Central memory CD4-positive, alpha-beta T cell (primary cell): ENCODE results near the gene PSD.
"Not testable (repeated sequence)": the region's sequence is repeated elsewhere in the genome, so short reads cannot be mapped to it uniquely, and the experiment has no call there.

Experiments used
- DNase-seq: peaks from one replicate; pipeline ENCODE4 v3.0.0; 2022
- total RNA-seq, 3 experiments: gene quantifications; one replicate each; lab custom pipeline; 2026; lab: John Stamatoyannopoulos, UW

Gene PSD
- total RNA-seq, result 6.8 to 11.3 (median 10.2) reads per million in 3 experiments

DNA sequence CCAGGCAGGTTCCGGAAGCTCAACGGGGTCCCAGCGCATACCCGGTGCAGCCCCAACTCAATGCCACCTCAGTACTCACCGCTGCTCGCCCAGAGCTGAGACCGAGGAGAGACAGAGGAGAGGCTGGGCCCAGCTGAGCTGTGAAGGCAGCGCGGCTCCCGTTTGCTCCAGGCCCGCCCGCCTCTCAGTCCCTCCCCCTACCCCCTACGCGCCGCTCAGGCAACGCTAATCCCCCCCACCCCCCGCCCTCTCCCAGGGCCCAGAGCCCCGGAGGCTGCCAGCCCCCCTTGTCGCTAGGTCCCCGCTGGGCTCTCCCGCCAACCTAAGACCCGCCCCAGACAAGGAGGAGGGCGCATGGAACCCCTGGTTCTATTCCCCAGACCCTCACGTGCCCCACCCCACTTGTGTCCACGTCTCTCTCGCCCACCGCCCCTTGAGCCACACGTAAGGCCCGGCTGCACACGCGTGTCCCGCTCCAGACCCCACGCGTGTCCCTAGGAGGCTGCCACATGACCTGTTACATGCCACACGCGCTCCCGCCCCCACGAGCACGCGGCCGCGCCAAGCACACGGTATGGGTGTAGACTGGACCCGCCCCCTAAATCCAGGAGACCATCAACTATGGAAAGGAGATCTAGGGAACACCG lies at the start of gene PSD:
Gene PSD (minus strand): TSS at position 164 of the 647 bp plus-strand sequence. CDS start 1,747 bp downstream, outside the sequence.
- DNase-seq, result no peak

DNA sequence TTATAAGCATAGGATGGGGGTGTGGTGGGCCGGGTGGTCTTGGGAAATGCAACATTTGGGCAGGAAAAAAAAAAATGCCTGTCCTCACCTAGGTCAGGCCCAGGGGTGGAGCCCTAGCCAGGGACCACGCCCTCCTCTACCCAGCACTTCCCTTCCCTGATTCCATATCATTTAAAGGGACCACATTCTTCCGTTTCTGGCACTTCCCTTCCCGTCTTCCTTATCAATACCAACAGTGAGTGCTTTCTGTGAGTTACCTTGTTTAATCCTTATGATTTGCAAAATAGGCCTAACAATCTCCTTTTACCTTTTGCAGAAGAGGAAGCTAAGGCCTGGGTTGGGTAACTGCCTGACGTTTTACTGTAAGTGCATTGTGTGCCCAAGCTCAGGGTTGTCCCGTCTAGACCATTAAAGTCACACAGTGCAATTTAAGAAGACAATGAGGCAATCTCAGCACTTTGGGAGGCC lies 49.4 kb upstream of the PSD start:
- DNase-seq, result no peak

DNA sequence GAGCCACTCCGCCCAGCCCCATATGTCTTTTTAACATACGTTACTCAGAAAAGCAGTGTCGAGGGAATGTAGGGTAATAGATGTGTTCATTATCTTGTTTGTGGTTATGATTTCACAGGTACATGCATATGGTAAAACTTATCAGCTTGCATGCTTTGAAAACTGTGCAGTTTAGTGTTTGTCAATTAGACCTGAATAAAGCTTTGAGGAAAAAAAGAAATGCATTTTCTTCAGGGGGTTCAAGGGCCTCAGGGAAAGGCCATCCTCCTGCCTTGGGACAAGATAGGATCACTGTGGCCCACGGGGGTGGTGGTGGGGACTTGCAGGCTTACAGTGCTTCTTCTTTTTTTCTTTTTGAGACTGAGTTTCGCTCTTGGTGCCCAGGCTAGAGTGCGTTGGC lies 48.7 kb upstream of the PSD start:
- DNase-seq, result no peak

DNA sequence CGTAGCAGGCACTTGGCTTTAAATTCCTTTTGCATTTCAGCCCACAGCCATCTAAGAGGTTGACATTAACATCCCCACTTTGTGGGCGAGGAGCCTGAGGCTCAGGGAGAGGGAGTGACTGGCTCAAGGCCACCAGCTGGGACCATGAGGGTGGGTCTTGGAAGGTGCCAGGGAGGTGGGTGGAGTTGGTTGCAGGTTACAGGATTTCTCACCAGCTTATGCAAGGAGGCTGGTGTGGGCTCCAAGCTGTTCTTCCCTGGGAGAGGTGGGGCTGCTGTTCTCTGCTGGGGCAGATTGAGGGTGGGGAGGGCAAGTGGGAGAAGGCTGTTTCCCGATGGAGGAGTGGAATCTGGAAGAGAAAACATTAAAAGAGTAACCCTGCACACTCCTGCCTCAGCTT lies 46.9 kb upstream of the PSD start:
- DNase-seq, result no peak

DNA sequence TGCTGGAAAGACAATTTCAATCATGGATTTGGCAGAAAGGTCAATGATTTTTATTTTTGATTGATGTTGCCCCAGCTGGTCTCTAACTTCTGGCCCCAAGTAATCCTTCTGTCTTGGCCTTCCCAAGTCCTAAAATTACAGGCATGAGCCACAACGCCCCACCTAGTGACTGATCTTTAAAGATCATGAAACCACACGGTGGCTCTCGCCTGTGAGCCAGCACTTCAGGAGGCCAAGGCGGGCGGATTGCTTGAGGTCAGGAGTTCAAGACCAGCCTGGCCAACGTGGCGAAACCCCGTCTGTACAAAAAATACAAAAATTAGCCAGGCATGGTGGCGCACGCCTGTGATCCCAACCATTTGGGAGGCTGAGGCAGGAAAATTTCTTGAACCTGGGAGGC lies 45.4 kb upstream of the PSD start:
- no peak for DNase-seq

DNA sequence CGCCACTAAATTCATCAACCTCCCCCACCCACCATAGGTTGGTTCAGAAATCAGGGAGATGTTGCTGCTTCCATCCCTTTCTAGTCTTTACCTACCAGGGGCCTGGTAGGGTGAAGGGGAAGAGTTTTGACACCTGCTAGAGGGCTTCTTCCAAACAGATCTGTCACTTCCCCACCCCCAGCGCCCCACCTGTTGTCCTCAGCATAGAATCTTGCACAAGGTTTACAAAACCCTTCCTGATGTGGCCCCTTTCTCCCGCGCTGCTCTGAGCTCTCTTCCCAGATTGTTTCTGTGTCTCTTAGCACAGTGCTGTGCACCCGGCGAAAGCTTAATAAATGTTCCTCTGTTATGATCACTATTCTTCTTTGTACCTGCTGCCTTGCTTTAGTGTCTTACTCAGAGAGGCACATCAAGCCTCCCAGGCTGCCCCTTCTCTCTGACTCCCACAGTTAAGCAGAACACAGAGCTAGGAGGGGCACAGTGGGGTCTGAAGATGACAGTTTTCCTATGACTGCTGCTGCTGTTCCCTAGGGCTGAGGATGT lies 44.0 kb upstream of the PSD start:
- no peak for DNase-seq

DNA sequence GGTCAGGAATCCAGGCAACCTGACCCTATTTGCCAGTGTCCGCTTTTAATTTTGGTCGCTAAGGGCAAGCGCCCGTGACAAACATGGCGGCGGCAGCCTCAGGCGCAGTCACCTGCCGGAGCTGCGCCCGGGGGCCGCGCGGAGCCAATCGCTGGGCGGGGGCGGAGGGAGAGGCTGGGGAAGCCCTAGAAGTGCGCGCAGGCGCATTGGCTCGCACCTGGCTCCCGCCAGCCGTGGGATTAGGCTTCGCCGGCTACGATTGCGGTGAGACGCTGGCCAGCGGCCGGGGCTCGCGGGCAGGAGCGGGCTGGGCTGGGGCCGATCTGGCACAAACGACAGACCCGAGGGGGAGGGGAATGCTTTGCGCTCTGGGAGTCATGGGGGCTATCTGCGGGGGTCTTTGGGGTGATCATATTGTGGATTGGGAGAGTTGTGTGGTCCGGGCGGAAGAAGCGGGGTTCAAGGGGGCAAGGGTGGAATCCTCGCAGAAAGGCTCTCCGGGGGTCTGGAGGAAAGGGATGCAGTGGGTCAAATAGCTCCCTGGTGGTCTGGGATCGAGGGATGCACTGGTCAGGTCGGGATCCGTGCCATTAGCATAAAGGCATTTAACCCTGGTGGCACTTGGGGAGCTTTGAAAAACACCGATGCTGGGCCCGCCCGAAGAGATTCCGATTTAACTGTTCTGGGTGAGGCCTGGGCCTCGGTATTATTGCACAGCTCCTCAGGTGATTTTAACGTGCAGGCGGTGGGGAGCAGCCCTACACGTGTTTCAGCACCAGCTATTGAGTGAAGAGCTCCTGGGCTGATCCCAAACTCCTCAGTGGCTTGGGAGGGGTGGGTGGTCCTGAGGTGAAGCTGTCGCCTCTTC lies 42.8 kb upstream of the PSD start:
- peak; percentile 90 for DNase-seq

DNA sequence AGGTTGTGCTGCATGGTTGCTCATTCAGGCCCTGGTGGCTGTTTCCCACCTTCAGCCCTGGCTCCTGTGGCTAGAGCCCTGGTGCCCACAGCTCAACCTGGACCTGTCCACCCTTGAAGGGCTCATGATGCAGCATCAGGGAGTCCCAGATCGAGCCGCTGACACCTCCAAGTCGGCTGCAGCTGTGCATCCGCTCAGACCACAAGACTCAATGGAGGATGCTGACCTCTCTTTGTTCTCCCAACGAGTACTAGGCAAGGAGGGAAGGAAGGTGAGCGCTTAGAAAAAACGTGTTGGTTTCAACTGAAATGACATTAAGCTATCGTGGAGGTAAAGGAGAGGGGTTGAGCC lies 42.2 kb upstream of the PSD start:
- DNase-seq, result no peak

DNA sequence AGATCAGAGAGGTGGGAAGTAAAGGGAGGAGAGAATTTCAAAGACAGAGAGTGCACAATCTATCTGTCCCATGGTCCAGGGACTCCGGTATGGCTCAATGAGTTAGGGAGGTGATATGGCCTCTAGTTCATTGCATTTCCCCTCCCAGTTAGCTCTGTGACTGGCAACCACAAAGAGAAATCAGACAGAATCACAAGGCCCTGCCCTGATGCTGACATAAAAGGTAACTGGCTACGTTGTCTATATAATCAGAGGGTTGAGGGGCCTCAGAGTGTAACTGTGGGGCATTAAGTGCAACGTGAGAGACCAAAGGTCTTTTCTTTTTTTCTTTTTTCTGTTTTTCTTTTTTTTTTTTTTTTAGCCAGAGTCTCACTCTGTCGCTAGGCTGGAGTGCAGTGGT lies 40.1 kb upstream of the PSD start:
- no peak for DNase-seq

DNA sequence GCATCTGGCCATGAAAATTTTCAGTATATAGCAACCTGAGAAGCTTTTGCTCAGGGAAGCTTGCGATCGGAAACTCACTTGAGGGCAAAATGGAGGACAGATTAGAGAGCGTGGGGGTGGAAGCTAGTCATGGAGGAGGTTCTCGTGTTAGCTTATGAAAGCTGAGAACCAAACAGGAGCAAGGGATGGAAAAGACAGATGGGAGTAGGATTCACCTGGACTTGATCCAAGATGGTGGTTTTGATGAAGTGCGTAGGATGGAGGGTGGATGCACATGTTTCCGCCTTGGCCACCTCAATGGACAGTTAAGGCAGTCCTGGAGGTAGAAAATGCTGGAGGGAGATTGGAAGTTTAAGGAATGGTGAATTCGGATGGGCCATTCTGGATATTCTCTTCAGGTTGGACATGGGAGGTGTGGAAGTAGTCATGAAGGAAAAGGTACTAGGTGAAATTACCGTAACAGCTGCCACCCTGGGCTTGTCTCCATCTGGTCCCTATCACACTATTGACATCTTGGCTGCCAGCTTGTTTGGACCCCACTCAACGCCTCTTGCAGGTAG lies 39.1 kb upstream of the PSD start:
- DNase-seq, result no peak

DNA sequence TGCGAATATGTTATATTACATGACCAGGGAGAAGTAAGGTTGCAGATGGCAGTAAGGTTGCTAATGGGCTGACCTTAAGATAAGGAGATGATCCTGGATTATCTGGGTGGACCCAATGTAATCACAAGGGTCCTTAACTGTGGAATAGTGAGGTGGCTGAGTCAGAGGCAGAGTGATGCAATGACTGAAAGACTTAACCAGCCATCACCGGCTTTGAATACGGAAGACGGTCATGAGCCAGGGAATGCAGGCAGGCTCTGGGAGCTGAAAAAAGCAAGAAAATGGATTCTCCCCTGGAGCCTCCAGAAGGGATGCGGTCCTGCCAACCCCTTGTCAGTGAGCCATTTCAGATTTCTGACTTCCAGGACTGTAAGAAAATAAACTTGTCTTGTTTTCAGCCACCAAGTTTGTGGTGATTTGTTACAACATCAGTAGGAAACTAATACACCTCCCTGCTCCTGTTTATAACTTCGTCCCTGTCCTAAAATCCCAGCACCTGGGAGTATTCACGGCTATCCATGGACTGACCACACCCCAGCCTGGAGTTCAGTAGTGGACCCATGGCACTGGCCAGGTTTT lies 37.4 kb upstream of the PSD start:
- no peak for DNase-seq

DNA sequence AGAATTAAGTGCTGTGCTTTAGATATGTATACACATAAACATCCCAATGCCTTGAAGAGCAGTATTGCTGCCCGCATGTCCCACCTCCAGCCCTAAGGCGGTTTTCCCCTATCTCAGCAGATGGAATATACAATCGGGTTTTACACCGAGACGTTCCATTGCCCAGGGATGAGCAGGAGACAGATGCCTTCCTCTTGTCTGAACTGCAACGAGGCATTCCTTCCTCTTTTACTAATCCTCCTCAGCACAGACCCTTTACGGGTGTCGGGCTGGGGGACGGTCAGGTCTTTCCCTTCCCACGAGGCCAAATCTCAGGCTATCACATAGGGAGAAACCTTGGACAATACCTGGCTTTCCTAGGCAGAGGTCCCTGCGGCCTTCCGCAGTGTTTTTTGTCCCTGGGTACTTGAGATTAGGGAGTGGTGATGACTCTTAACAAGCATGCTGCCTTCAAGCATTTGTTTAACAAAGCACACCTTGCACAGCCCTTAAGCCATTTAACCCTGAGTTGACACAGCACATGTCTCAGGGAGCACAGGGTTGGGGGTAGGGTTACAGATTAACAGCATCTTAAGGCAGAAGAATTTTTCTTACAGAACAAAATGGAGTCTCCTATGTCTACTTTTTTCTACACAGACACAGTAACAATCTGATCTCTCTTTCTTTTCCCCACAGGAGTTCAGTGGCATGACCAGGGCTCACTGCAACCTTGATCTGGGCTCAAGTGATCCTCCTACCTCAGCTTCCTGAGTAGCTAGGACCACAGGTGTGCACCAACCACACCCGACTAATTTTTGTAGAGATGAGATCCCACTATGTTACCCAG lies 36.3 kb upstream of the PSD start:
- DNase-seq, result not testable (repeated sequence)

DNA sequence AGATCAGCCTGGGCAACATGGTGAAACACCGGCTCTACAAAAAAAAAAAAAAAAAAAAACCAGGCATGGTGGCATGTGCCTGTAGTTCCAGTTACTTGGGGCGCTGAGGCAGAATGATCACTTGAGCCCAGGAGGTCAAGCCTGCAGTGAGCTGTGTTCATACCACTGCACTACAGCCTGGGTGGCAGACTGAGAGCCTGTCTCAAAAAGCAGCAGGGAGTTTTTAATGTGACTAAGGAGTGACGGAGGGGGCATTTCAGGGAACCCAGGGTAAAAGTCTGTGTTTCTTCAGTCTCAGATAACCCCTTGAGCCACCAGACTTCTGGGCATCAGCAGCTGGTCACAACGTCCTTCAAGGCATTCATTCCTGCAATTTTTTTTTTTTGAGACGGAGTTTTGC lies 34.9 kb upstream of the PSD start:
- no peak for DNase-seq

DNA sequence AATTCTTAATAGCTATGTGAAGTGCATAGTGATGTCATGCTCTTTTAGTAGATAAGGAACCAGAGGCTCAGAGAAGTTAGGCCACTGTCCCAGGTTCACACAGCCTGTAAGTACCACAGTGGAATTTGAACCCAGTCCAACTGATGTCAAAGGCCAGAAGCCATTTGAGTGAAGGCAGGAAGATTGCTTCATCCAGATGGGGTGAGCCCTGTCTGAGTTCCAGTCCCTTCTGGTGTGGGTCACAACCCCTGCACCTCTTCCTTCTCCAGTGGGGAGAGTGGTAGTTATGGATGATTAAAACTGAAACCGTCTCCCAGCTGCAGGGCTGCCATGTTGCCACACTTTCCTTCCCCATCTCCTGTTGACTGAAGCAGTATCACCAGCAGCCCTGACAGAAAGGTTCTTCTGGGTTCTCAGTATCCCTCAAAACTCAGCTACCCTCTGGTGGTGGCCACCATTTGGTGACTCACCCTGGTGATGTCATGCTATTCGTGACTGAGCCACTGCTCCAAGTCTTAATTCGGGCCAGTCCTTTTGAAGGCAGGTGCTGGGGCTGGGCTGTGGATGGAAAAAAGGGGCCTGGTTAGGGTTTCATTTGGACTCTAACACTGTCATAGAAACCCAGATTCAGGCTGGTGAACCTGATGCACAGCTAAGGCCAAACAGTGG lies 34.2 kb upstream of the PSD start:
- DNase-seq, result no peak

DNA sequence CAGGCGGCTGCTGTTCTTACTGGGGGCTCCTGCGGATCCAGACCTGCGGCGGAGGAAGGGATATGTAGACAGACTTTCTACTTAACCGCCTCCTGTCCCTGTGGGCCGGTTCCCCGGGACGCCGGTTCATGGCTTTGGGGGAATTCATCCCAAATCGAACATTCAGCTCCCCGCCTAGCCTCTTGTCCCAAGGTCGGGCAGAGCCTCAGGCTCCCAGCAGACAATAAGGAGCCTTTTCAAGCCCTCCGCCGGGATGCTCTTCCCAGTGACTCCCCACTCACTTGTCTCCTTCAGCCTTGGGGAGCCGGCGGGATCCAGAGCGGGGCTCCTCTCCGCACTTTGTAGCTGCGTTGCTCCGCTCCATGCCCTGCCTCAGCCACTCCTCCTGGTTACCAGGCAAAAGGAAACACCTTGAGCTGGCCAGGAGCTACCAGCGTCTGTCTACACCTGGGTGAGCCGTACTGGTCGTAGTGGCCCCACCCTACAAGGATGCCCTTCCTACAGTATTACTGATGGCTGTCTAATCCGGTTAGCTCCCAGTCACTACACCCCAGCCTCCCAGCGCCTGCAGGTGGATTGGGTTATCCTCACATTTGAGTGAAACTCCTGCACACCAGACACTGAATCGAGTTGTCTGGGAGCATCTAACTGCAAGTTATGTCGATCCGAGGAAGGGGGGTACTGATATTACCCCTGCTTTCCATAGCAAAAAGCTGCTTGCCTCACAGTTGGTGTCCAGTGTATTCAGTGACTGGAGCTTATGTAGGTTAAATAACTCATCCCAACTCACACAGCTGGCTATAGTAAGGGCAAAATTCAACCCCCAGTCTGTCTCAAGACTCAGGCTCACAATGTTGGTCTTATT lies 32.8 kb upstream of the PSD start, which contains the start of gene C10orf95:
Gene C10orf95 (minus strand): TSS at position 439 of the 865 bp plus-strand sequence. CDS start 450 bp downstream, outside the sequence.
- DNase-seq, result no peak

DNA sequence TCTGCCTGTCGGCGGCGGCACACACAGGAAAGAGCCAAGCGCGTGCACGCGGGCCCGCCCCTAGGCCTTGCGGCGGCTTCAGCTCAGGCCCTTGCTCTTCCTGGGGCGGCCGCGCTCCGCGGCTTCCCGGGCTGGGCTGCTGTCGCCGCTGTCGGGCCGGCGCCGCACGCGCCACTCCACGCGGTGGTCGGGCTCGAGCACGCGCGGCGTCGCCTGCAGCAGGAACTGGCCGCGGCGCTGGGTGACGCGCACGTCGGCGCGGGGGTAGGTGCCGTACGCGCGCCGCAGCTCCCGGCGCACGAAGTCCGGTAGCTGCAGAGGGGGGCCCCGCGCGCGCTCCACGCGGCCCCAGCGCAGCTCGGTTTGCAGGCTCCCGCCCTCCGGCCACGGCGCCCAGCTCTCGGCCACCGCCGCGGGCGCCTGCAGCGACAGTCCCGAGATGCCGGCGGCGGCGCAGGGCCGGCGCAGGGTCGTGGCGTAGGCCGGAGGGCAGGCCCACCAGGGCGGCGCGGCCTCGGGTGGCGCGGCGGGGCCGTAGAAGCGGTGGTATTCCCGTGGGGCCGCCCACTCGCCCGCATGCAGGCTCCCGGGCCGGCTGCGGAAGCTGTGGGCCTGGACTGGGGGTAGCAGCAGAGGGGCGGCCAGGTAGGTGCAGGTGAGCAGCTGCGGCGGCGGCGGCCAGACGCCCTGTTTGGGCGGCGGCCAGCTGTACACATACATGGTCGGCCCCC lies 32.0 kb upstream of the PSD start:
- peak; percentile 94 for DNase-seq

DNA sequence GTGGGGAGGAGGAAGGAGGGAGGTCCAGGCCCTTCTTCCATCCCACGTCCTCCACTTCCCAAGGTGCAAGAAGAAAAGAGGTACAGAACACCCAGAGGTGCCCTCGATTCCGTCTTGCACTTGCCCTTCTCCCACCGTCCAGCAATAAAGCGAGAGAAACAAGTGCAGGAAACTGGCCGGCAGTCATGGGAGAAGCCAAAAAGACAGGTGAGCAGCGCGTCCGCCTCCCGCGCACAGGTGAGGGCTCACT lies 31.5 kb upstream of the PSD start:
- DNase-seq, result no peak

DNA sequence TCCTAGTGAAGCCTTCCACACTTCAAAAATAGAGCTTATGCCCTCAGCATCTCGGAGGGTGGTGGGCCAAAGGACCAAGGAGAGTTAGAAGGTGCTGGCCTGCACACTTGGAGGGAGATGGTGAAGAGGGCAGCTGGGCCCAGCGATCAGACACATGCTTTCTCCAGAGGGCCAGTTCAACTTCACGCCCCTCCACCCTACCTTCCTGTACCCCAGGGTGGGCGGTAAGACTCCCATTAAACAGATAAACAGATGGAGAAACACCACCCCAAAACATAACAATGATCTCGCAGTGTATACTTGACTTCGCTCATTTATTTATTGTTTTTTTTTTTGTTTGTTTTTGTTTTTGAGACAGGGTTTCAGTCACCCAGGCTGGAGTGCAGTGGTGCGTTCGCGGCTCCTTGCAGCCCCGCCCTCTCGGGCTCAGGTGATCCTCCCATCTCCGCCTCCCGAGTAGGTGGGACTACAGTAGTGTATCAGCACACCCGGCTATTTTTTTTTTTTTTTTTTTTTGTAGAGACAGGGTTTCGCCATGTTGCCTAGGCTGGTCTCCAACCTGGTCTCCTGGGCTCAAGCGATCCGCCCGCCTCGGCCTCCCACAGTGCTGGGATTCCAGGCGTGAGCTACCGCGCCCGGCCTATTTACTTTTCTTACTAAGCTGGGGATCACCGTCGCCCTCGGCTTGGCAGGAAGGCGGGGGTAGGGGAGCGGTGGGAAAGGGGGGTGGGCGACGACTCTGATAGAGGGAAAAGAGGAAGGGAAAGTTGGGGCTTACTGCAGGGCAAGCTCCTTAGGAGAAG lies 30.9 kb upstream of the PSD start:
- peak; percentile 83 for DNase-seq

DNA sequence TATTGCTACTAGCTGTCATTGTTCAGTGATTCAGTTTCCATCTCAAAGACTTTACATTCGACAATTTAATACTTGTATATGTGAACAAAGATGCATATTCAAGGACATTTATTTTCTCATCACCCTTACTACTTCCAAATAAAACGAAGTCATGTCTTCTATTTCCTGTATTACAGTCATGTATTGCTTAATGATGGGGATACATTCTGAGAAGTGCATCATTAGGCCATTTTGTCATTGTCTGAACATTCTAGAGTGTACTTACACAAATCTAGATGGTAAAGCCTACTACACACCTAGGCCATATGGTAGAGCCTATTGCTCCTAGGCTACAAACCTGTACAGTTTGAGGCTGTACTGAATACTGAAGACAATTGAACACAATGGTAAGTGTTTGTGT lies 26.3 kb upstream of the PSD start:
- DNase-seq, result no peak
